ENCODE measurements around the gene SELENOM.

DNA sequence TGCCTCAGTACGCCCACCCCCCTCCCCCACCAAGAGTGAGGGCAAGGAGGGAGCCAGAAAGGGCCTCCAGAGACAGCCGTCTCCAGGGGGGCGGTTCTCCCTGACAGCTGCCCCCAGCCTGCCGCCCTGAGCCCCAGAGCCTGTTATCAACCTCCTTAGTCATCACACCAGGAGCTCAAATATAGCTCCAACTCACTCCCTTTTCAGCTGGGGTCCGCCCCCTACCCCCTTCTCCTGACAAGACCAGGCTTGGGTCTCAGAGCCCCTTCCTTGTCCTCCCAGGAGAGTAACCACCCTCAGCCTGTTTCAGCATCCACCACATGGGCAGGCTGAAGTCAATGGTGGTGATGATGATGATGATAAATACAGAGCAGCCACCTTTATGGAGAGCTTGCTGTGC is 12.9 kb upstream of the SELENOM start:
- TF ChIP-seq, protein P1, sequence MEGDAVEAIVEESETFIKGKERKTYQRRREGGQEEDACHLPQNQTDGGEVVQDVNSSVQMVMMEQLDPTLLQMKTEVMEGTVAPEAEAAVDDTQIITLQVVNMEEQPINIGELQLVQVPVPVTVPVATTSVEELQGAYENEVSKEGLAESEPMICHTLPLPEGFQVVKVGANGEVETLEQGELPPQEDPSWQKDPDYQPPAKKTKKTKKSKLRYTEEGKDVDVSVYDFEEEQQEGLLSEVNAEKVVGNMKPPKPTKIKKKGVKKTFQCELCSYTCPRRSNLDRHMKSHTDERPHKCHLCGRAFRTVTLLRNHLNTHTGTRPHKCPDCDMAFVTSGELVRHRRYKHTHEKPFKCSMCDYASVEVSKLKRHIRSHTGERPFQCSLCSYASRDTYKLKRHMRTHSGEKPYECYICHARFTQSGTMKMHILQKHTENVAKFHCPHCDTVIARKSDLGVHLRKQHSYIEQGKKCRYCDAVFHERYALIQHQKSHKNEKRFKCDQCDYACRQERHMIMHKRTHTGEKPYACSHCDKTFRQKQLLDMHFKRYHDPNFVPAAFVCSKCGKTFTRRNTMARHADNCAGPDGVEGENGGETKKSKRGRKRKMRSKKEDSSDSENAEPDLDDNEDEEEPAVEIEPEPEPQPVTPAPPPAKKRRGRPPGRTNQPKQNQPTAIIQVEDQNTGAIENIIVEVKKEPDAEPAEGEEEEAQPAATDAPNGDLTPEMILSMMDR (conservative IDR thresholded peaks at IDR 0.05 in 1 of 2, IDR thresholded peaks at IDR 0.05 in 1 of 2; ENCODE audit: low read depth in 1 of 2, low read length in 2 of 2): no peak
- no peak for TF ChIP-seq EZH2 (IDR thresholded peaks at IDR 0.05; ENCODE audit: low read length, missing control alignments)
